Tibial nerve (tissue), 4 donors: Measurements from ENCODE around the gene MDN1.

Experiments used
- EP300 ChIP-seq, 2 donors: sonication (generic); formaldehyde crosslinking; IDR thresholded peaks; one replicate each; pipeline ENCODE4 v1.6.1; 2017; ENCODE audit warnings: antibody characterized with exemption in 2 of 2, mild to moderate bottlenecking in 1 of 2
- TF ChIP-seq, protein P1 (sequence below), 5 experiments: fragments of 200-600 bp in 3 of 5; fragments of 450-650 bp in 2 of 5; sonication (generic) in 3 of 5; IDR thresholded peaks; one replicate each; pipeline ENCODE4 v1.5.1; 2016 to 2019; ENCODE audit warnings: antibody characterized with exemption in 5 of 5, mild to moderate bottlenecking in 3 of 5, moderate library complexity in 2 of 5

DNA sequence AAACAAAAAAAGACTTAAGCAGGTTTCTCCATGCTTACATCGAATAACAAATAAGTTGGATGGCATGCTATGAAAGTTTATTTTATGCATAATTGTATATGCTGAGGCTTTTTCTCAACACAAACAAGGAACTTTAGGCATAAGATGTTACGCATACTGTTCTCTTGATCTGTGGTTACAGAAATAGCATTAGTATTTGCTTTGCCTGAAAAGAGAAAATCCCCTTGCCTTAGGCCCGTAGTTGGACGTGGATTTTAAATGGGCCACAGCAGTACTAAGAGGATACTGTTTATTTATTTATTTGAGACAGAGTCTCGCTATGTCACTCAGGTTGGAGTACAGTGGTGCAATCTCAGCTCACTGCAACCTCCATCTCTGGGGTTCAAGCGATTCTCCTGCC, 200.0 kb downstream of the MDN1 start:
- no peak for TF ChIP-seq EP300 (IDR thresholded peaks at IDR 0.05)
- TF ChIP-seq, protein P1, sequence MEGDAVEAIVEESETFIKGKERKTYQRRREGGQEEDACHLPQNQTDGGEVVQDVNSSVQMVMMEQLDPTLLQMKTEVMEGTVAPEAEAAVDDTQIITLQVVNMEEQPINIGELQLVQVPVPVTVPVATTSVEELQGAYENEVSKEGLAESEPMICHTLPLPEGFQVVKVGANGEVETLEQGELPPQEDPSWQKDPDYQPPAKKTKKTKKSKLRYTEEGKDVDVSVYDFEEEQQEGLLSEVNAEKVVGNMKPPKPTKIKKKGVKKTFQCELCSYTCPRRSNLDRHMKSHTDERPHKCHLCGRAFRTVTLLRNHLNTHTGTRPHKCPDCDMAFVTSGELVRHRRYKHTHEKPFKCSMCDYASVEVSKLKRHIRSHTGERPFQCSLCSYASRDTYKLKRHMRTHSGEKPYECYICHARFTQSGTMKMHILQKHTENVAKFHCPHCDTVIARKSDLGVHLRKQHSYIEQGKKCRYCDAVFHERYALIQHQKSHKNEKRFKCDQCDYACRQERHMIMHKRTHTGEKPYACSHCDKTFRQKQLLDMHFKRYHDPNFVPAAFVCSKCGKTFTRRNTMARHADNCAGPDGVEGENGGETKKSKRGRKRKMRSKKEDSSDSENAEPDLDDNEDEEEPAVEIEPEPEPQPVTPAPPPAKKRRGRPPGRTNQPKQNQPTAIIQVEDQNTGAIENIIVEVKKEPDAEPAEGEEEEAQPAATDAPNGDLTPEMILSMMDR (IDR thresholded peaks at IDR 0.05): no peak
